GM12878 (cell line): Measurements from ENCODE around the gene SLC7A10. TPM values are rescaled to one million over a fixed set of nuclear protein-coding genes. Genes with fewer than 3 reads are reported as not detected.

Source experiments
- EGR1 ChIP-seq, 2 experiments: IDR thresholded peaks; 1 replicate in 1 of 2; 2 replicates in 1 of 2; pipeline ENCODE4 v1.6.1; 2011 to 2012; ENCODE audit warnings: low read depth in 2 of 2, low read length in 2 of 2, borderline replicate concordance in 1 of 2, mild to moderate bottlenecking in 1 of 2, moderate library complexity in 1 of 2
- GATAD2B ChIP-seq: fragments of 450-650 bp; conservative IDR thresholded peaks from 2 replicates; pipeline ENCODE4 v1.6.1; 2017; ENCODE audit warnings: low read depth, mild to moderate bottlenecking, moderate library complexity
- HDAC6 ChIP-seq: fragments of 200-600 bp; sonication (generic); IDR thresholded peaks from one replicate; pipeline ENCODE4 v1.8.0; 2017; ENCODE audit warnings: antibody characterized with exemption; ENCODE audit not compliant: unreplicated experiment
- IKZF1 ChIP-seq: fragments of 450-650 bp; conservative IDR thresholded peaks from 2 replicates; pipeline ENCODE4 v1.6.1; 2017; ENCODE audit warnings: antibody characterized with exemption, mild to moderate bottlenecking
- IRF3 ChIP-seq: fragments of 450-650 bp; IDR thresholded peaks from 2 replicates; pipeline ENCODE4 v1.6.1; 2014; ENCODE audit warnings: mild to moderate bottlenecking
- IRF5 ChIP-seq: fragments of 450-650 bp; IDR thresholded peaks from 2 replicates; pipeline ENCODE4 v1.6.1; 2017; ENCODE audit warnings: borderline replicate concordance
- KDM1A ChIP-seq: fragments of 200-600 bp; sonication (generic); IDR thresholded peaks from 2 replicates; pipeline ENCODE4 v1.6.1; 2016; ENCODE audit warnings: borderline replicate concordance
- MLLT1 ChIP-seq: fragments of 450-650 bp; IDR thresholded peaks from 2 replicates; pipeline ENCODE4 v1.6.1; 2016; ENCODE audit warnings: mild to moderate bottlenecking
- MTA3 ChIP-seq: IDR thresholded peaks from 2 replicates; pipeline ENCODE4 v1.6.1; 2012; ENCODE audit warnings: low read length, inconsistent platforms, borderline replicate concordance
- MXI1 ChIP-seq: fragments of 150-350 bp; IDR thresholded peaks from 2 replicates; pipeline ENCODE4 v1.6.1; 2011; ENCODE audit warnings: low read depth, mild to moderate bottlenecking, inconsistent platforms, low read length, improper control_type of control experiment
- MYB ChIP-seq: fragments of 150-350 bp; IDR thresholded peaks from 2 replicates; pipeline ENCODE4 v1.6.1; 2014; ENCODE audit warnings: mild to moderate bottlenecking, low read depth, low read length, borderline replicate concordance
- NBN ChIP-seq: fragments of 450-650 bp; IDR thresholded peaks from 2 replicates; pipeline ENCODE4 v1.6.1; 2016
- NFXL1 ChIP-seq: fragments of 450-650 bp; IDR thresholded peaks from 2 replicates; pipeline ENCODE4 v1.6.1; 2017; ENCODE audit warnings: antibody characterized with exemption, mild to moderate bottlenecking, borderline replicate concordance
- POU2F2 ChIP-seq: IDR thresholded peaks from 3 replicates; pipeline ENCODE4 v1.6.1; 2011; ENCODE audit warnings: low read depth, mild to moderate bottlenecking, low read length, borderline replicate concordance
- RAD21 ChIP-seq: IDR thresholded peaks from 2 replicates; pipeline ENCODE4 v1.6.1; 2011; ENCODE audit warnings: mild to moderate bottlenecking, low read depth, low read length, moderate library complexity; ENCODE audit not compliant: insufficient read depth
- RB1 ChIP-seq: fragments of 450-650 bp; formaldehyde crosslinking; IDR thresholded peaks from 2 replicates; pipeline ENCODE4 v1.6.1; 2017; ENCODE audit warnings: mild to moderate bottlenecking, borderline replicate concordance
- RELA ChIP-seq: fragments of 450-650 bp; IDR thresholded peaks from 2 replicates; pipeline ENCODE4 v1.8.0; 2014; ENCODE audit warnings: borderline replicate concordance; ENCODE audit not compliant: partially characterized antibody
- RFX5 ChIP-seq: IDR thresholded peaks from 2 replicates; pipeline ENCODE4 v1.6.1; 2011; ENCODE audit warnings: low read depth, low read length, improper control_type of control experiment
- SMAD1 ChIP-seq: fragments of 450-650 bp; IDR thresholded peaks from 2 replicates; pipeline ENCODE4 v1.6.1; 2018; ENCODE audit warnings: mild to moderate bottlenecking, low read depth; ENCODE audit not compliant: partially characterized antibody
- SREBF2 ChIP-seq: IDR thresholded peaks from 2 replicates; pipeline ENCODE4 v1.6.1; 2012; ENCODE audit warnings: mild to moderate bottlenecking, low read length
- WRNIP1 ChIP-seq: IDR thresholded peaks from 2 replicates; pipeline ENCODE4 v1.6.1; 2011; ENCODE audit warnings: low read depth, low read length, improper control_type of control experiment, borderline replicate concordance
- YY1 ChIP-seq: IDR thresholded peaks from 2 replicates; pipeline ENCODE4 v1.6.1; 2011; ENCODE audit warnings: low read depth, mild to moderate bottlenecking, low read length
- ZNF384 ChIP-seq: IDR thresholded peaks from 2 replicates; pipeline ENCODE4 v1.6.1; 2012; ENCODE audit warnings: low read depth, mild to moderate bottlenecking, low read length, improper control_type of control experiment, borderline replicate concordance
- ZZZ3 ChIP-seq: IDR thresholded peaks from 2 replicates; pipeline ENCODE4 v1.6.1; 2011; ENCODE audit warnings: low read depth; ENCODE audit not compliant: control insufficient read depth, insufficient read length
- polyA plus RNA-seq, 11 experiments: library from polyadenylated mRNA; depleted of rRNA in 4 of 11; unstranded in 6 of 11; stranded (reverse) in 5 of 11; fragments of >200 nt; fragmentation: Nextera tagmentation in 4 of 11; fragmentation: Illumina TruSeq in 1 of 11; extraction: Ambion mirVana in 4 of 11; extraction: Trizol in 1 of 11; gene quantifications; 1 replicate in 1 of 11; 2 replicates in 10 of 11; pipeline versions ENCODE4 v1.2.1 to v1.2.3, GENCODE V29; 2011 to 2016; ENCODE audit warnings: inconsistent platforms in 2 of 11, missing spikeins in 2 of 11, low read depth in 1 of 11
- total RNA-seq, 4 experiments: library from RNA; depleted of rRNA in 3 of 4; stranded (reverse); fragments of >200 nt in 3 of 4; fragmentation: Illumina TruSeq in 1 of 4; extraction: Trizol in 1 of 4; gene quantifications; 2 replicates each; pipeline versions ENCODE4 v1.2.1 to v1.2.3, GENCODE V29; 2013 to 2021

Gene SLC7A10
- total and polyA plus RNA-seq, 10 of the 15 experiments (the other 5 are each of a cell fraction or from before 2014, with no cell fraction given): not detected

GRCh38 chr19:33176670-33177416 lies 48.8 kb downstream of the SLC7A10 start (continued):
- TF ChIP-seq MXI1: no peak; the same call in none of the 2 replicates
- TF ChIP-seq MTA3: no peak
- TF ChIP-seq RB1: no peak; the same call in 1 of the 2 replicates
- TF ChIP-seq RFX5: no peak
- no peak for TF ChIP-seq WRNIP1
- TF ChIP-seq IRF5: no peak
- no peak for TF ChIP-seq NFXL1
- no peak for TF ChIP-seq ZZZ3
- no peak for TF ChIP-seq SMAD1
- TF ChIP-seq MLLT1: no peak
- TF ChIP-seq YY1: peak; percentile 20; the same call in 1 of the 2 replicates
- TF ChIP-seq GATAD2B: peak; percentile 73; the same call in 1 of the 2 replicates
- TF ChIP-seq IRF3: no peak
- no peak for TF ChIP-seq RAD21
- no peak for TF ChIP-seq ZNF384
- peak; percentile 54 to 94 for TF ChIP-seq EGR1 (IDR thresholded peaks at IDR 0.05; ENCODE audit: borderline replicate concordance in 1 of 2, low read depth in 2 of 2, low read length in 2 of 2)
- TF ChIP-seq RELA: no peak
- TF ChIP-seq IKZF1: peak; percentile 97
- peak; percentile 92 for TF ChIP-seq NBN
- TF ChIP-seq POU2F2: no peak; the same call in 2 of the 3 replicates
- no peak for TF ChIP-seq MYB
- TF ChIP-seq HDAC6: no peak
- no peak for TF ChIP-seq KDM1A
- peak; percentile 99 for TF ChIP-seq SREBF2
